ENCODE data around the gene CDC34.

- no peak for TF ChIP-seq EZH2 (IDR thresholded peaks at IDR 0.05; ENCODE audit: borderline replicate concordance, low read depth, low read length, severe bottlenecking)
- TF ChIP-seq CTCF (IDR thresholded peaks at IDR 0.05; ENCODE audit: borderline replicate concordance, extremely low read depth, low read length, poor library complexity, severe bottlenecking): no peak
These were observed 38.0 kb upstream of the CDC34 start for GRCh38 chr19:493391-494170.

Data from DND-41 (cell line).